K562 (cell line): ENCODE data around the gene UNC80.

Experiments used
- CEBPB ChIP-seq: fragments of 450-650 bp; IDR thresholded peaks from 2 replicates; pipeline ENCODE4 v1.6.1; 2016; ENCODE audit warnings: missing genetic modification characterization, missing compliant biosample characterization
- EZH2 ChIP-seq: IDR thresholded peaks from 2 replicates; pipeline ENCODE4 v1.6.1; 2012; ENCODE audit warnings: low read depth, mild to moderate bottlenecking, inconsistent platforms, low read length, borderline replicate concordance
- SMAD3 ChIP-seq: fragments of 450-650 bp; formaldehyde crosslinking; conservative IDR thresholded peaks from 2 replicates; pipeline ENCODE4 v1.4.0; 2020; ENCODE audit warnings: mild to moderate bottlenecking
- TF ChIP-seq, protein P1 (sequence below): sonication (generic); formaldehyde crosslinking; IDR thresholded peaks from 2 replicates; pipeline ENCODE4 v1.8.1; 2022; ENCODE audit warnings: missing genetic modification reagents

- TF ChIP-seq SMAD3 (CRISPR knock-in tag) (no peak), CEBPB (tag) (no peak), EZH2 (no peak)
- TF ChIP-seq, protein P1, sequence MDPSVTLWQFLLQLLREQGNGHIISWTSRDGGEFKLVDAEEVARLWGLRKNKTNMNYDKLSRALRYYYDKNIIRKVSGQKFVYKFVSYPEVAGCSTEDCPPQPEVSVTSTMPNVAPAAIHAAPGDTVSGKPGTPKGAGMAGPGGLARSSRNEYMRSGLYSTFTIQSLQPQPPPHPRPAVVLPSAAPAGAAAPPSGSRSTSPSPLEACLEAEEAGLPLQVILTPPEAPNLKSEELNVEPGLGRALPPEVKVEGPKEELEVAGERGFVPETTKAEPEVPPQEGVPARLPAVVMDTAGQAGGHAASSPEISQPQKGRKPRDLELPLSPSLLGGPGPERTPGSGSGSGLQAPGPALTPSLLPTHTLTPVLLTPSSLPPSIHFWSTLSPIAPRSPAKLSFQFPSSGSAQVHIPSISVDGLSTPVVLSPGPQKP (CRISPR knock-in tag): no peak
Observed at GRCh38 chr2:209913786-209914345, 142.2 kb downstream of the UNC80 start.
